HL-60 (cell line): ENCODE measurements around the gene NFIB.

Experiments
- GABPA ChIP-seq: IDR thresholded peaks from 2 replicates; pipeline ENCODE4 v1.6.1; 2012; ENCODE audit warnings: low read depth
- POLR2AphosphoS5 ChIP-seq: IDR thresholded peaks from 2 replicates; pipeline ENCODE4 v1.6.1; 2012; ENCODE audit warnings: low read depth
- TF ChIP-seq, protein P1 (sequence below): IDR thresholded peaks from one replicate; pipeline ENCODE4 v1.5.1; 2011; ENCODE audit warnings: low read length, control low read depth, inconsistent platforms; ENCODE audit not compliant: insufficient read depth
- TF ChIP-seq, protein P2 (sequence below): IDR thresholded peaks from 2 replicates; pipeline ENCODE4 v1.6.1; 2012; ENCODE audit warnings: low read depth; ENCODE audit not compliant: insufficient replicate concordance

DNA sequence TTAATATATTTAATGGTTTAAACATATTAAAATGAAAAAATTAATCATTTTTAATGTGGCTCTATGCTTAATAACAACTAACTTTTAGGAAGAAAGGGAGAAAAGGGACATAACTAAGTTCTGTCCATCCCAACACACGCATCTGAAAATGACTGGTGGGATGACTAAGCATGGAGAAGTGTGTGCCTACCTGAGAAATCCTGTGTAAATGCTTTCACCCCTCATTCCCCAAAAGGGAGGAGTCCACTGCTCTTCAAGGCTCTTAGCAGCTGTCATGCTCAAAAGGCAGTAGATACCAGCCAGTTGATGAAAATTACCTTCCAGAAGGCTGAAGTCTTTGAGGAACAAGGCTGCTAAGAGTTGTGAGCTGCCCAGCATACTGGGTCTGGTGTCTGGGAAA is 130.9 kb downstream of the NFIB start:
- TF ChIP-seq, protein P1, sequence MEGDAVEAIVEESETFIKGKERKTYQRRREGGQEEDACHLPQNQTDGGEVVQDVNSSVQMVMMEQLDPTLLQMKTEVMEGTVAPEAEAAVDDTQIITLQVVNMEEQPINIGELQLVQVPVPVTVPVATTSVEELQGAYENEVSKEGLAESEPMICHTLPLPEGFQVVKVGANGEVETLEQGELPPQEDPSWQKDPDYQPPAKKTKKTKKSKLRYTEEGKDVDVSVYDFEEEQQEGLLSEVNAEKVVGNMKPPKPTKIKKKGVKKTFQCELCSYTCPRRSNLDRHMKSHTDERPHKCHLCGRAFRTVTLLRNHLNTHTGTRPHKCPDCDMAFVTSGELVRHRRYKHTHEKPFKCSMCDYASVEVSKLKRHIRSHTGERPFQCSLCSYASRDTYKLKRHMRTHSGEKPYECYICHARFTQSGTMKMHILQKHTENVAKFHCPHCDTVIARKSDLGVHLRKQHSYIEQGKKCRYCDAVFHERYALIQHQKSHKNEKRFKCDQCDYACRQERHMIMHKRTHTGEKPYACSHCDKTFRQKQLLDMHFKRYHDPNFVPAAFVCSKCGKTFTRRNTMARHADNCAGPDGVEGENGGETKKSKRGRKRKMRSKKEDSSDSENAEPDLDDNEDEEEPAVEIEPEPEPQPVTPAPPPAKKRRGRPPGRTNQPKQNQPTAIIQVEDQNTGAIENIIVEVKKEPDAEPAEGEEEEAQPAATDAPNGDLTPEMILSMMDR: no peak
- TF ChIP-seq, protein P2, sequence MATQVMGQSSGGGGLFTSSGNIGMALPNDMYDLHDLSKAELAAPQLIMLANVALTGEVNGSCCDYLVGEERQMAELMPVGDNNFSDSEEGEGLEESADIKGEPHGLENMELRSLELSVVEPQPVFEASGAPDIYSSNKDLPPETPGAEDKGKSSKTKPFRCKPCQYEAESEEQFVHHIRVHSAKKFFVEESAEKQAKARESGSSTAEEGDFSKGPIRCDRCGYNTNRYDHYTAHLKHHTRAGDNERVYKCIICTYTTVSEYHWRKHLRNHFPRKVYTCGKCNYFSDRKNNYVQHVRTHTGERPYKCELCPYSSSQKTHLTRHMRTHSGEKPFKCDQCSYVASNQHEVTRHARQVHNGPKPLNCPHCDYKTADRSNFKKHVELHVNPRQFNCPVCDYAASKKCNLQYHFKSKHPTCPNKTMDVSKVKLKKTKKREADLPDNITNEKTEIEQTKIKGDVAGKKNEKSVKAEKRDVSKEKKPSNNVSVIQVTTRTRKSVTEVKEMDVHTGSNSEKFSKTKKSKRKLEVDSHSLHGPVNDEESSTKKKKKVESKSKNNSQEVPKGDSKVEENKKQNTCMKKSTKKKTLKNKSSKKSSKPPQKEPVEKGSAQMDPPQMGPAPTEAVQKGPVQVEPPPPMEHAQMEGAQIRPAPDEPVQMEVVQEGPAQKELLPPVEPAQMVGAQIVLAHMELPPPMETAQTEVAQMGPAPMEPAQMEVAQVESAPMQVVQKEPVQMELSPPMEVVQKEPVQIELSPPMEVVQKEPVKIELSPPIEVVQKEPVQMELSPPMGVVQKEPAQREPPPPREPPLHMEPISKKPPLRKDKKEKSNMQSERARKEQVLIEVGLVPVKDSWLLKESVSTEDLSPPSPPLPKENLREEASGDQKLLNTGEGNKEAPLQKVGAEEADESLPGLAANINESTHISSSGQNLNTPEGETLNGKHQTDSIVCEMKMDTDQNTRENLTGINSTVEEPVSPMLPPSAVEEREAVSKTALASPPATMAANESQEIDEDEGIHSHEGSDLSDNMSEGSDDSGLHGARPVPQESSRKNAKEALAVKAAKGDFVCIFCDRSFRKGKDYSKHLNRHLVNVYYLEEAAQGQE: no peak
- TF ChIP-seq POLR2AphosphoS5 (no peak), GABPA (no peak)
